ENCODE data around the gene KATNAL1.

- no peak for TF ChIP-seq CTCF (IDR thresholded peaks at IDR 0.05; ENCODE audit: low read length)
- TF ChIP-seq EZH2 (optimal IDR thresholded peaks at IDR 0.05; ENCODE audit: low read depth, low read length): no peak
Observed at GRCh38 chr13:30173303-30173610, 134.1 kb downstream of the KATNAL1 start.
